Breast epithelium (tissue), 3 donors: ENCODE results near the gene BAIAP2L2.

Experiments
- POLR2A ChIP-seq: fragments of 450-650 bp; IDR thresholded peaks from one replicate; pipeline ENCODE4 v1.6.1; 2016; ENCODE audit warnings: antibody characterized with exemption, mild to moderate bottlenecking, moderate library complexity
- POLR2AphosphoS5 ChIP-seq, 3 donors: sonication (generic); formaldehyde crosslinking; IDR thresholded peaks; one replicate each; pipeline ENCODE4 v1.6.1; 2017; ENCODE audit warnings: antibody characterized with exemption in 3 of 3
- TF ChIP-seq, protein P1 (sequence below), 3 donors: fragments of 450-650 bp; IDR thresholded peaks; one replicate each; pipeline ENCODE4 v1.5.1; 2016 to 2017; ENCODE audit warnings: antibody characterized with exemption in 3 of 3, mild to moderate bottlenecking in 3 of 3, moderate library complexity in 3 of 3

DNA sequence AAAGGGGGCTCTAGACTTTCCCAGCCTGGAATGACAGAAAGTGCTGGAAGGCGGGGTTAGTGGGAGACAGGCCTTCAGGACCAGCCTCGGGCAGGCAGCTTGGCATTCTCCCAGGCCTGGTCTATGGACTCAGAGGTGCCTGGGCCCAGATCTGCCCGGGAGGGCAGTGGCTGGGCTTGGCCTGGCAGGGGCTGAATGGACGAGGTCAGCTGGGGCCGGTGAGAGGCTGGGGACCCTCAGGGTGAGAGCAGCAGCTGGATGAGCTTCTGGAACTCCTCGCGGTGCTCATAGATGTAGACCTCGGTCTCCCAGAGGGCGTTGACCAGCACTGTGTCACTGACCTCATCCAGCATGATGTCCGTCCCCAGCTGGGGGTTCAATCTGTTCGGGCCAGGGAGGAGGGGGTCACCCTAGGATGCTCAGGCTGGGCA lies 1.5 kb upstream of the BAIAP2L2 start:
- TF ChIP-seq, protein P1, sequence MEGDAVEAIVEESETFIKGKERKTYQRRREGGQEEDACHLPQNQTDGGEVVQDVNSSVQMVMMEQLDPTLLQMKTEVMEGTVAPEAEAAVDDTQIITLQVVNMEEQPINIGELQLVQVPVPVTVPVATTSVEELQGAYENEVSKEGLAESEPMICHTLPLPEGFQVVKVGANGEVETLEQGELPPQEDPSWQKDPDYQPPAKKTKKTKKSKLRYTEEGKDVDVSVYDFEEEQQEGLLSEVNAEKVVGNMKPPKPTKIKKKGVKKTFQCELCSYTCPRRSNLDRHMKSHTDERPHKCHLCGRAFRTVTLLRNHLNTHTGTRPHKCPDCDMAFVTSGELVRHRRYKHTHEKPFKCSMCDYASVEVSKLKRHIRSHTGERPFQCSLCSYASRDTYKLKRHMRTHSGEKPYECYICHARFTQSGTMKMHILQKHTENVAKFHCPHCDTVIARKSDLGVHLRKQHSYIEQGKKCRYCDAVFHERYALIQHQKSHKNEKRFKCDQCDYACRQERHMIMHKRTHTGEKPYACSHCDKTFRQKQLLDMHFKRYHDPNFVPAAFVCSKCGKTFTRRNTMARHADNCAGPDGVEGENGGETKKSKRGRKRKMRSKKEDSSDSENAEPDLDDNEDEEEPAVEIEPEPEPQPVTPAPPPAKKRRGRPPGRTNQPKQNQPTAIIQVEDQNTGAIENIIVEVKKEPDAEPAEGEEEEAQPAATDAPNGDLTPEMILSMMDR (IDR thresholded peaks at IDR 0.05) = no peak
- no peak for TF ChIP-seq POLR2AphosphoS5 (IDR thresholded peaks at IDR 0.05)
- TF ChIP-seq POLR2A = no peak
